Thymus (tissue), 14 donors: ENCODE data around the gene MAGEB1. TPM values are rescaled to one million over a fixed set of nuclear protein-coding genes. Genes with fewer than 3 reads are reported as not detected.

Experiments used
- DNase-seq, 9 donors: peaks; one replicate each; pipeline ENCODE4 v3.0.0-alpha.2; 2013; ENCODE audit warnings: low spot score in 9 of 9, low read depth in 6 of 9, missing footprints in 1 of 9
- H3K27ac ChIP-seq, 2 donors: one replicate each; pipeline ENCODE4 v1.5.1; 2013; ENCODE audit warnings: control low read depth in 1 of 2, low read depth in 1 of 2, low read length in 1 of 2, mild to moderate bottlenecking in 1 of 2, moderate library complexity in 1 of 2
- H3K27me3 ChIP-seq, 2 donors: one replicate each; pipeline ENCODE4 v1.5.1; 2013; ENCODE audit warnings: low read length in 1 of 2; ENCODE audit not compliant: control insufficient read depth in 2 of 2, insufficient read depth in 1 of 2
- H3K36me3 ChIP-seq, 2 donors: one replicate each; pipeline ENCODE4 v1.5.1; 2013; ENCODE audit warnings: low read length in 1 of 2, mild to moderate bottlenecking in 1 of 2, moderate library complexity in 1 of 2; ENCODE audit not compliant: control insufficient read depth in 2 of 2, insufficient read depth in 2 of 2
- H3K4me1 ChIP-seq, 2 donors: one replicate each; pipeline ENCODE4 v1.5.1; 2013; ENCODE audit warnings: low read length in 2 of 2; ENCODE audit not compliant: control insufficient read depth in 2 of 2, insufficient read depth in 2 of 2
- H3K4me3 ChIP-seq, 2 donors: one replicate each; pipeline ENCODE4 v1.5.1; 2013; ENCODE audit warnings: low read length in 2 of 2, control low read depth in 1 of 2, mild to moderate bottlenecking in 1 of 2
- H3K9me3 ChIP-seq, 2 donors: one replicate each; pipeline ENCODE4 v1.5.1; 2013; ENCODE audit warnings: low read length in 1 of 2, mild to moderate bottlenecking in 1 of 2; ENCODE audit not compliant: control insufficient read depth in 2 of 2, insufficient read depth in 1 of 2
- WGBS: extraction: QIAGEN DNeasy Blood & Tissue Kit; methylation state at CpG from one replicate; pipeline ENCODE4 v1.1.7; 2013; 5-methylcytosine and 5-hydroxymethylcytosine counted together
- long read RNA-seq, 10 donors: transcript quantifications; one replicate each; lab custom pipeline, GENCODE V29; 2026
- polyA plus RNA-seq: library from polyadenylated mRNA; stranded (reverse); fragments of 200-250 nt; gene quantifications from one replicate; pipeline ENCODE4 v1.2.3, GENCODE V29; 2013
- total RNA-seq: library from RNA; stranded (reverse); fragments of 120-200 nt; gene quantifications from one replicate; pipeline ENCODE4 v1.2.4, GENCODE V29; 2013
- donor health status: healthy.

Gene MAGEB1, protein sequence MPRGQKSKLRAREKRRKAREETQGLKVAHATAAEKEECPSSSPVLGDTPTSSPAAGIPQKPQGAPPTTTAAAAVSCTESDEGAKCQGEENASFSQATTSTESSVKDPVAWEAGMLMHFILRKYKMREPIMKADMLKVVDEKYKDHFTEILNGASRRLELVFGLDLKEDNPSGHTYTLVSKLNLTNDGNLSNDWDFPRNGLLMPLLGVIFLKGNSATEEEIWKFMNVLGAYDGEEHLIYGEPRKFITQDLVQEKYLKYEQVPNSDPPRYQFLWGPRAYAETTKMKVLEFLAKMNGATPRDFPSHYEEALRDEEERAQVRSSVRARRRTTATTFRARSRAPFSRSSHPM
- 0.05 TPM for total RNA-seq
- not detected for polyA plus RNA-seq
- long read RNA-seq, donor 1 = 0 reads
- long read RNA-seq, donor 2 = 0 reads
- long read RNA-seq, donor 3 = 0 reads
- long read RNA-seq, donor 4 = 0 reads
- long read RNA-seq, donor 5 = 0 reads
- long read RNA-seq, donor 6 = 0 reads
- long read RNA-seq, donor 7 = 0 reads
- long read RNA-seq, donor 8 = 0 reads
- long read RNA-seq, donor 9 = 0 reads
- long read RNA-seq, donor 10 = 0 reads

DNA sequence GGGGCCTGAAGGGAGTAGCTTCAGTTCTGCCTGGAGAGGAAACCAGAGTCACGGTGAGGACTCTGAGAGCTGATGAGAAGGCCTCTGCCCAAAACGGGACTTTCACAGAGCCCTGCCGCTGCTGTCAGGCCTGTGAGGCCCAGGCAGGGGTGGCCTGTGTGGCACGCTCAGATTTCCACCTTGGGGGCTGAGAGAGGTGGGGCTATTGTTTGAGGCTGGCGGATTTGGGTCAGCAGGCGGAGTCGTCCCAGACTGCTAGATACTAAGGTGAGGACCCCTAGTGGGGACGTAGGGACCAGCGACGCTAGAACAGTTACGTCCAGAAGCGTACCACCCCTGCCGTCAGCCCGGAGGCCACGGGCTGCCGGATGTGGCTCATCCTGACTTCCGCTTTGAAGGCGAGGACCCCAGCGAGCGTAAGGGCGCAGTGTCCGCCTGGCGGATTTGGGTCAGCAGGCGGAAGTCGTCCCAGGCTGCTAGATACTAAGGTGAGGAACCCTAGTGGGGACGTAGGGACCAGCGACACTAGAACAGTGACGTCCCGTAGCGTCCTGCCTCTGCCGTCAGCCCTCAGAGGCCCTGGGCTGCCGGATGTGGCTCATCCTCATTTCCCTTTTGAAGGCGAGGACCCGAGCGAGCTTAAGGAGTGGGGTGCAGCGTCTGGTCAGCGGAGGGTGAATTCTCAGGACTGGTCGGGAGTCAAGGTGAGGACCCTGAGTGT is at the start of gene MAGEB1:
TSS of gene MAGEB1 (plus strand) at position 378 of the 721 bp plus-strand sequence. CDS start 3,348 bp downstream, outside the sequence.
- Histone ChIP-seq H3K27ac (no peak within 1 kb of the TSS), H3K36me3 (no peaks in the 10 kb centered on the region), H3K27me3 (no peaks in the 10 kb centered on the region), H3K4me3 (no peak within 1 kb of the TSS), H3K9me3 (no peaks in the 10 kb centered on the region), H3K4me1 (no peaks in the 10 kb centered on the region)
- 94% methylated on average over 38 of the region's 38 CpGs for WGBS
- DNase-seq = no peak

DNA sequence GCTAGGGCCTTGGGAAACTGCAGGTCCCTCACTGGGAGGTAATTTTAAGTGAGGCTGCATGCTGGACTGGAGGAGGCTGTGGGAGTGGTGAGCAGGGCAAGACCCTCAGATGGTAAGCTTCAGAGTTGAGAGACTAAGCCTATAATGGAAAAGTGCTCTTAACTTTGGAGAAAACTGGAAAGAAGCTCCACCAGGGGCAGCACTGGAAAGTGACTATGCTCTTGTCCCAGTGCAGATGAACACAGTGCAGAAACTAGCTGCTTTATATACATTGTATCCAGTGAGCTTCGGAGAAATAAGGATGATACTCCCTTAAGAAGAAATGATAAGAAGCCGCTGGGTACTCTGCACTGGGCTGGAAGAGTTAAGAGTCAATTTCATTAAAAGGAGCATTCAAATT is 34.8 kb upstream of the MAGEB1 start:
- Histone ChIP-seq H3K4me3 (no peak overlapping the region), H3K27ac (no peak overlapping the region), H3K4me1 (no peaks in the 10 kb centered on the region), H3K9me3 (no peaks in the 10 kb centered on the region), H3K36me3 (no peaks in the 10 kb centered on the region), H3K27me3 (no peaks in the 10 kb centered on the region)
- WGBS = 96% methylated on average over 2 of the region's 2 CpGs
- no peak for DNase-seq

DNA sequence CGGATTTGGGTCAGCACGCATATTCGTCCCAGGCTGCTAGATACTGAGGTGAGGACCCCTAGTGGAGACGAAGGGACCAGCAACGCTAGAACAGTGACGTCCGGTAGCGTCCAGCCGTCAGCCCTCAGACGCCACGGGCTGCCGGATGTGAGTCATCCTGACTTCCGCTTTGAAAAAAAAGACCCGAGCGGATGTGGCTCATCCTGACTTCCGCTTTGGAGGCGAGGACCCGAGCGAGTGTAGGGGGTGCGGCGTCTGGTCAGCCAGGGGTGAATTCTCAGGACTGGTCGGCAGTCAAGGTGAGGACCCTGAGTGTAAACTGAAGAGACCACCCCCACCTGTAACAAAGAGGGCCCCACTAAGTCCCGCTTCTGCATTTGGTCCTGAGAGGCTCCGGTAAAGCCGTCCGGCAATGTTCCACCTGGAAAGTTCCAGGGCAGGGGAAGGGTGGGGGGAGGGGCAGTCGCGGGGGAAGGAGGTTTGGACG is 31.5 kb upstream of the MAGEB1 start, which contains the start of gene MAGEB2:
TSS of gene MAGEB2 (plus strand) at position 207 of the 487 bp plus-strand sequence. CDS start 3,018 bp downstream, outside the sequence.
- Histone ChIP-seq H3K27ac (no peak within 1 kb of the TSS), H3K4me1 (no peaks in the 10 kb centered on the region), H3K4me3 (no peak within 1 kb of the TSS), H3K36me3 (no peaks in the 10 kb centered on the region), H3K27me3 (no peaks in the 10 kb centered on the region), H3K9me3 (no peaks in the 10 kb centered on the region)
- no peak for DNase-seq
- 96% methylated on average over 29 of the region's 29 CpGs for WGBS

DNA sequence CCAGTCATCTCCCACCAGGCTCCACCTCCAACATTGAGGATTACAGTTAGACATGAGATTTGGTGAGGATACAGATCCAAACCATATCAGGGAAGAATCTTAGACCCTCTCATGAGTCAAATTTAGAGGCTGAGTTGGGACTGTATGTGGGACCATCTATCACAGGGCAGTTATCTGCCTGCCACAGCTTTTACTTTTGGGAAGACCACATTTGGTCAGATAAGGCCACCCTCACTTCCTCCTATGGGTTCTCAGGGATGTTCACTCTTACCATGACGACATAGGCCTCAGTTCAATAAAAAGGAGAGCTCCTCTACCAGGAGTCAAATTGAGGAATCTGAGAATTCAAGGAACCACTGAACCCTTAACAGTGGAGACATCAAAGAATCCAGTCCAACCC is 29.5 kb upstream of the MAGEB1 start:
- no peak overlapping the region for H3K27ac ChIP-seq
- WGBS = 17% methylated on average over 1 of the region's 1 CpG

DNA sequence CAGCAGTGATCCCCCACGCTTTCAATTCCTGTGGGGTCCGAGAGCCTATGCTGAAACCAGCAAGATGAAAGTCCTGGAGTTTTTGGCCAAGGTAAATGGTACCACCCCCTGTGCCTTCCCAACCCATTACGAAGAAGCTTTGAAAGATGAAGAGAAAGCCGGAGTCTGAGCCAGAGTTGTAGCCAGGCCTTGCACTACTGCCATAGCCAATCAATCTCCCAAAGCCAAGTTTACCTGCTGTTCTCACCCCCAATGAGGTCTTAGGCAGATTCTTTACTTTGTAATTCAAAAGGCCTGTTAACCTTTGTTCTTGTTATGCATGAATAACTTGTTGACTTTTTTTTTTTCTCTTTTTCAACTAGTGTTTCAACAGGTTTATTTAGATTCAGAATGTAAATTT is 27.6 kb upstream of the MAGEB1 start:
- Histone ChIP-seq H3K27ac (no peak overlapping the region), H3K9me3 (no peaks in the 10 kb centered on the region), H3K4me1 (no peaks in the 10 kb centered on the region), H3K27me3 (no peaks in the 10 kb centered on the region), H3K4me3 (no peak overlapping the region), H3K36me3 (no peaks in the 10 kb centered on the region)
- DNase-seq = no peak
- 94% methylated on average over 4 of the region's 4 CpGs for WGBS

More for the DNA sequence above, 29.5 kb upstream of the MAGEB1 start:
- H3K36me3 ChIP-seq = no peaks in the 10 kb centered on the region
- H3K27me3 ChIP-seq = no peaks in the 10 kb centered on the region
- H3K9me3 ChIP-seq = no peaks in the 10 kb centered on the region
- no peak overlapping the region for H3K4me3 ChIP-seq
- no peak for DNase-seq
- H3K4me1 ChIP-seq = no peaks in the 10 kb centered on the region

DNA sequence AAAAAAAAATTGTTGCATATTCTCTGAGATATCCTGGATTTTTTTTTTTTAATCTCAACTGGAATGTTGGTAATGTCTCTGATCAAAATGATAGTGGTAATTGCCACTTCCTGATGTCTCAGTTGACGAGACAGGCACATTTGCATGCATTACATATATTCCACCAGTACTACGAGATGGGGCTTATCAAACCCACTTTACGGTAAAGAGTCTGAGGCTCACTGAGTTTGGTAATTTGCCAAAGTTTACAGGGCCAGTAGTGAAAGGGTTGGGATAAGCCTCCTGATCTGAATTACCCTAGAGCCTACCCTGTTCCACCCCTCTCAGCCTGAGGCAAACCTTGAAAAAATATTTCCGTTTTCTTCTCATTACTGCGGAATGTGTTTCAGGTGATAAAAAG is 26.3 kb upstream of the MAGEB1 start:
- Histone ChIP-seq H3K4me1 (no peaks in the 10 kb centered on the region), H3K27me3 (no peaks in the 10 kb centered on the region), H3K36me3 (no peaks in the 10 kb centered on the region), H3K9me3 (no peaks in the 10 kb centered on the region), H3K4me3 (no peak overlapping the region), H3K27ac (no peak overlapping the region)
- no peak for DNase-seq
- WGBS = 93% methylated on average over 5 of the region's 5 CpGs

DNA sequence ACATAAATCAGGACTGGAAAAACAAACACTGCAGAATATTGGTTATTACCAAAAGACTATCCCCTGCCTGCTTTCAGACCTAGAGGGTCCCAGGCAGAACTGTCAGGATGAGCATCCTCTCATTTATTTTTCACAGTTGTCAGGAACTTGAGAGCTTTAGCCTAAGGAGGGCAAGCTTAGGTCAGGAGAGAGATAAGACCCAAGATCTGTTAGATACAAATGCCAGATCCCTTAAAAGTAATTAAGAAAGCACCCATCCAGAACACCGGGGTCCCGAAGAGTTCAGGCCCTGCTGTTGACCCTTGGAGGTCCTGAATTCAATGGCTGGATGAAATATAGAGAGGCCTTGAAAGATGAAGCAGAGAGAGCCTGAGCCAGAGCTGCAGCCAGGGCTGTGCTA is 22.4 kb upstream of the MAGEB1 start:
- Histone ChIP-seq H3K36me3 (no peaks in the 10 kb centered on the region), H3K4me1 (no peaks in the 10 kb centered on the region), H3K9me3 (no peaks in the 10 kb centered on the region), H3K4me3 (no peak overlapping the region), H3K27ac (no peak overlapping the region), H3K27me3 (no peaks in the 10 kb centered on the region)
- 77% methylated on average over 2 of the region's 2 CpGs for WGBS
- no peak for DNase-seq

DNA sequence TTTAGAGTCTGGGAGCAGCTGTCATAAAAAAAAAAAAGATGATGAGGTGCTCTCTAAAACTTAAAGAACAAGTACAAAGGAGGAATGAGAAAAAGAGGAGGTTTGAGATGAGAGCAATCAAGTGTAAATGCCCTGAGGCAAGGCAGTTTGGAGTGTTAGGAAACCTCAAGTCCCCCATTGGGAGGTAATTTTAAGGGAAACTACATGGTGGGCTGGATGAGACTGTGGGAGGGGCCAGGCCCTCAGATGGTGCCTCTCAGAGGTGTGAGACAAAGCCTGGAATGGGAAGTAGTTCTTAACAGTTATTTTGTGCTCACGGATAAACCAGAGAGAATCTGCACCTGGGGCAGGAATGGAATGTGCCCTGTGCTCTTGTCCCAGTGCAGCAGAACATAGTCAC is 18.4 kb upstream of the MAGEB1 start:
- no peaks in the 10 kb centered on the region for H3K4me1 ChIP-seq
- H3K9me3 ChIP-seq = no peaks in the 10 kb centered on the region
- H3K36me3 ChIP-seq = no peaks in the 10 kb centered on the region
- WGBS = 85% methylated on average over 1 of the region's 1 CpG
- no peak overlapping the region for H3K4me3 ChIP-seq
- no peak for DNase-seq
- no peak overlapping the region for H3K27ac ChIP-seq
- no peaks in the 10 kb centered on the region for H3K27me3 ChIP-seq

DNA sequence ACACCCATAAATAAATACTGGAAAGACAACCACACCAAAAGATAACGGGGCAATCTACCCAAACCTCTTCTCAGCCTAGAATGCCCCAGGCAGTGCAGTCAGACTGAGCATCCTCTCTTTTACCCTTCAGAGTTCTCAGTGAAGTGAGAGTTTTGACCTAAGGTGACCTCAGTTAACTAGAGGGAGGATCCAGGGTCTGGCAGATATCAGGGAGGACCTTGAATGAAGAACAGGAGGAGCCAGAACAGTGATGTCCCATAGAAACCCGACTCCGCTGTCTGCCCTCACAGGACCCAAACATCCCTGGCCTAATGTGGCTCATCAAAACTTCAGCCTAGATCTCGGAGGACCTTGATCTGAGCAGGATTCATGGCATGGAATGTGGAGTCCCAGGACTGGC is 16.6 kb upstream of the MAGEB1 start, which contains the start of gene MAGEB3:
TSS of gene MAGEB3 (plus strand) at position 263 of the 400 bp plus-strand sequence. CDS start 5,268 bp downstream, outside the sequence.
- Histone ChIP-seq H3K4me3 (no peak within 1 kb of the TSS), H3K4me1 (no peaks in the 10 kb centered on the region), H3K9me3 (no peaks in the 10 kb centered on the region), H3K27me3 (no peaks in the 10 kb centered on the region), H3K27ac (no peak within 1 kb of the TSS), H3K36me3 (no peaks in the 10 kb centered on the region)
- 82% methylated on average over 4 of the region's 4 CpGs for WGBS
- no peak for DNase-seq
